Measurements from ENCODE around the gene MDGA2. TPM values are rescaled to one million over a fixed set of nuclear protein-coding genes. Genes with fewer than 3 reads are reported as not detected.

The MDGA2 gene
- total and polyA plus RNA-seq, 2 donors (not counting 1 experiment from before 2014, with no cell fraction given) = not detected

DNA sequence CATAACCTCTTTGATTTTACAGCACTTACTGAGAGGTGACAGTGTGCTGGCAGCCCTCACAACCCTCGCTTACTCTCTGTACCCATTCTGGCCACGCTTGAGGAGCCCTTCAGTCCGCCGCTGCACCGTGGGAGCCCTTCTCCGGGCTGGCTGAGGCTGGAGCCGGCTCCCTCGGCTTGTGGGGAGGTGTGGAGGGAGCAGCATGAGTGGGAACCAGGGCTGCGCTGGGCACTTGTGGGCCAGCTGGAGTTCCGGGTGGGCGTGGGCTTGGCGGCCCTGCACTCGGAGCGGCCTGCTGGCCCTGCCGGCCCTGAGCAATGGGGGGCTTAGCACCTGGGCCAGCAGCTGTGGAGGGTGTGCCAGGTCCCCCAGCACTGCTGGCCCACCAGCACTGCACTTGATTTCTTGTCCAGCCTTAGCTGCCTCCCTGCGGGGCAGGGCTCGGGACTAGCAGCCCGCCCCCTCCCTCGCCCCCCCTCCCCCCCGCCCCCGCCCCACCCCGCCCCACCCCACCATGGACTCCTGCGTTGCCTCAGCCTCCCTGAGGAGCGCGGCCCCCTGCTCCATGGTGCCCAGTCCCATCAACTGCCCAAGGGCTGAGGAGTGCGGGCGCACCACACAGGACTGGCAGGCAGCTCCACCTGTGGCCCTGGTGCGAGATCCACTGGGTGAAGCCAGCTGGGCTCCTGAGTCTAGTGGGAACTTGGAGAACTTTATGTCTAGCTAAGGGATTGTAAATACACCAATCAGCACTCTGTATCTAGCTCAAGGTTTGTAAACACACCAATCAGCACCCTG, 9.9 kb downstream of the MDGA2 start:
- TF ChIP-seq, protein P1, sequence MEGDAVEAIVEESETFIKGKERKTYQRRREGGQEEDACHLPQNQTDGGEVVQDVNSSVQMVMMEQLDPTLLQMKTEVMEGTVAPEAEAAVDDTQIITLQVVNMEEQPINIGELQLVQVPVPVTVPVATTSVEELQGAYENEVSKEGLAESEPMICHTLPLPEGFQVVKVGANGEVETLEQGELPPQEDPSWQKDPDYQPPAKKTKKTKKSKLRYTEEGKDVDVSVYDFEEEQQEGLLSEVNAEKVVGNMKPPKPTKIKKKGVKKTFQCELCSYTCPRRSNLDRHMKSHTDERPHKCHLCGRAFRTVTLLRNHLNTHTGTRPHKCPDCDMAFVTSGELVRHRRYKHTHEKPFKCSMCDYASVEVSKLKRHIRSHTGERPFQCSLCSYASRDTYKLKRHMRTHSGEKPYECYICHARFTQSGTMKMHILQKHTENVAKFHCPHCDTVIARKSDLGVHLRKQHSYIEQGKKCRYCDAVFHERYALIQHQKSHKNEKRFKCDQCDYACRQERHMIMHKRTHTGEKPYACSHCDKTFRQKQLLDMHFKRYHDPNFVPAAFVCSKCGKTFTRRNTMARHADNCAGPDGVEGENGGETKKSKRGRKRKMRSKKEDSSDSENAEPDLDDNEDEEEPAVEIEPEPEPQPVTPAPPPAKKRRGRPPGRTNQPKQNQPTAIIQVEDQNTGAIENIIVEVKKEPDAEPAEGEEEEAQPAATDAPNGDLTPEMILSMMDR (conservative IDR thresholded peaks at IDR 0.05 in 1 of 2, IDR thresholded peaks at IDR 0.05 in 1 of 2; ENCODE audit: low read depth in 1 of 2, low read length in 2 of 2) = no peak
- TF ChIP-seq EZH2 (IDR thresholded peaks at IDR 0.05; ENCODE audit: low read length, missing control alignments) = no peak
- no peak overlapping the region for H3K4me3 ChIP-seq (replicated peaks in 1 of 4; ENCODE audit: control extremely low read depth in 1 of 4, insufficient read depth in 1 of 4, low read depth in 3 of 4, low read length in 4 of 4)

DNA sequence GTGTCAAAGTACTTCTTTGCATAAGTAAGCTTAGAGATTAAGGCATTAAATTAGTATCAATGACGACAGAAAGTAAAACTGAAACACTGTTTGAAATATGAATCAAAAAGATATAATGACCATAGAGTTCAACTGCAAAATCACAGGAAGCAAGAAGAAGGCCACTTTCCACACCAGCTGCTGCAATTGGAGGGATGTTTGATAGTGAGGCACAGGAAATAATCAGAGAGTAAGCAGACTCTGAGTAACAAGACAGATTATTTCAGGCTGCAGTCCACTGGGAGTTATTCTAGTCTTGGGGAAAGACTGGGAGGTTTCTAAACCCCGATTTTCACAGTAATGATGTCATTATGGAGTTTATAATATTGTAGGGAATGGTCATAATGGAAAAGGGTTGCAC, 12.9 kb downstream of the MDGA2 start:
- Histone ChIP-seq H4K20me1 (ENCODE audit: control insufficient read depth, extremely low read depth, insufficient read depth, low read length) (no peaks in the 10 kb centered on the region), H3K27me3 (ENCODE audit: control insufficient read depth, insufficient read depth, low read length) (no peaks in the 10 kb centered on the region), H3K4me2 (ENCODE audit: extremely low read depth, insufficient read depth, low read length) (no peak overlapping the region), H3K4me3 (replicated peaks in 1 of 4; ENCODE audit: control extremely low read depth in 1 of 4, insufficient read depth in 1 of 4, low read depth in 3 of 4, low read length in 4 of 4) (no peak overlapping the region), H3K36me3 (ENCODE audit: control insufficient read depth, insufficient read depth, low read length) (no peaks in the 10 kb centered on the region), H3K9me3 (ENCODE audit: control insufficient read depth, insufficient read depth, low read depth, low read length) (no peaks in the 10 kb centered on the region), H3K4me1 (ENCODE audit: control insufficient read depth, extremely low read depth, insufficient read depth, low read length) (no peaks in the 10 kb centered on the region), H2AFZ (ENCODE audit: low read length) (no peak overlapping the region), H3K27ac (ENCODE audit: insufficient read depth, low read length) (no peak overlapping the region), H3K79me2 (ENCODE audit: control insufficient read depth, insufficient read depth, low read length) (no peaks in the 10 kb centered on the region), H3K9ac (ENCODE audit: insufficient read depth, low read length) (no peak overlapping the region)
- DNase-seq (ENCODE audit: low read depth in 2 of 2) = no peak
- no peak for TF ChIP-seq EZH2 (IDR thresholded peaks at IDR 0.05; ENCODE audit: low read length, missing control alignments)
- TF ChIP-seq, protein P1 (conservative IDR thresholded peaks at IDR 0.05 in 1 of 2, IDR thresholded peaks at IDR 0.05 in 1 of 2; ENCODE audit: low read depth in 1 of 2, low read length in 2 of 2) = no peak

More for the DNA sequence above, 9.9 kb downstream of the MDGA2 start:
- Histone ChIP-seq H3K27ac (ENCODE audit: insufficient read depth, low read length) (no peak overlapping the region), H3K9me3 (ENCODE audit: control insufficient read depth, insufficient read depth, low read depth, low read length) (no peaks in the 10 kb centered on the region), H3K79me2 (ENCODE audit: control insufficient read depth, insufficient read depth, low read length) (no peaks in the 10 kb centered on the region), H3K4me1 (ENCODE audit: control insufficient read depth, extremely low read depth, insufficient read depth, low read length) (no peaks in the 10 kb centered on the region), H2AFZ (ENCODE audit: low read length) (no peak overlapping the region), H3K36me3 (ENCODE audit: control insufficient read depth, insufficient read depth, low read length) (no peaks in the 10 kb centered on the region), H3K9ac (ENCODE audit: insufficient read depth, low read length) (no peak overlapping the region), H3K27me3 (ENCODE audit: control insufficient read depth, insufficient read depth, low read length) (no peaks in the 10 kb centered on the region), H4K20me1 (ENCODE audit: control insufficient read depth, extremely low read depth, insufficient read depth, low read length) (no peaks in the 10 kb centered on the region), H3K4me2 (ENCODE audit: extremely low read depth, insufficient read depth, low read length) (no peak overlapping the region)
- DNase-seq (ENCODE audit: low read depth in 2 of 2) = no peak

DNA sequence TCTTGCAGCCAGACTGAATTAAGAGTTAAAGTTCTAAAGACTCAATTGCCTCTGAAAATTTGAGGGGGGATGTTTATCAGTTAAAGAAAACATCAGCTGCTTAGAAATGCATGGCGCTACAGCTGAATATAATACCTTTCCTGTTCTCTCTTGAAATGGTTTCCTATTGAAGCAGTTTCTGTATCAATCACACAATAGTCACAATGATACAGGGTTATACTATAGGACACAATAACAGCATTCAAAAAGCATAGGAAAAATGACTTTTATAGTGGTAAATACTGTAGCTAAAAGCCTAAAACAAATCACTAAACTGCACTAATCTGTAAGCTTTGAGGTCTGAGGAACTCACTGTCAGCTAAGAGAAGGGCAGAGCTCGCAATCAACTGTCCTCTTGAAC, 15.2 kb downstream of the MDGA2 start:
- no peaks in the 10 kb centered on the region for H3K36me3 ChIP-seq (ENCODE audit: control insufficient read depth, insufficient read depth, low read length)
- no peak overlapping the region for H3K27ac ChIP-seq (ENCODE audit: insufficient read depth, low read length)
- no peak for TF ChIP-seq EZH2 (IDR thresholded peaks at IDR 0.05; ENCODE audit: low read length, missing control alignments)
- TF ChIP-seq, protein P1 (conservative IDR thresholded peaks at IDR 0.05 in 1 of 2, IDR thresholded peaks at IDR 0.05 in 1 of 2; ENCODE audit: low read depth in 1 of 2, low read length in 2 of 2) = no peak
- no peaks in the 10 kb centered on the region for H4K20me1 ChIP-seq (ENCODE audit: control insufficient read depth, extremely low read depth, insufficient read depth, low read length)
- no peak overlapping the region for H3K4me2 ChIP-seq (ENCODE audit: extremely low read depth, insufficient read depth, low read length)
- no peak overlapping the region for H2AFZ ChIP-seq (ENCODE audit: low read length)
- no peaks in the 10 kb centered on the region for H3K79me2 ChIP-seq (ENCODE audit: control insufficient read depth, insufficient read depth, low read length)
- H3K27me3 ChIP-seq (ENCODE audit: control insufficient read depth, insufficient read depth, low read length) = no peaks in the 10 kb centered on the region
- H3K4me3 ChIP-seq (replicated peaks in 1 of 4; ENCODE audit: control extremely low read depth in 1 of 4, insufficient read depth in 1 of 4, low read depth in 3 of 4, low read length in 4 of 4) = no peak overlapping the region
- H3K4me1 ChIP-seq (ENCODE audit: control insufficient read depth, extremely low read depth, insufficient read depth, low read length) = no peaks in the 10 kb centered on the region
- H3K9me3 ChIP-seq (ENCODE audit: control insufficient read depth, insufficient read depth, low read depth, low read length) = no peaks in the 10 kb centered on the region
- no peak overlapping the region for H3K9ac ChIP-seq (ENCODE audit: insufficient read depth, low read length)
- no peak for DNase-seq (ENCODE audit: low read depth in 2 of 2)
